Umbilical cord (tissue), 2 donors: ENCODE measurements around the gene OR4K17. TPM values are rescaled to one million over a fixed set of nuclear protein-coding genes. Genes with fewer than 3 reads are reported as not detected.
"Not testable (repeated sequence)": the region's sequence is repeated elsewhere in the genome, so short reads cannot be mapped to it uniquely, and the experiment has no call there.

ENCODE experiments used
- DNase-seq: peaks from one replicate; pipeline ENCODE4 v3.0.0-alpha.2; 2015; ENCODE audit warnings: low spot score
- total RNA-seq: library from RNA; depleted of rRNA; stranded (reverse); fragments of >200 nt; gene quantifications from one replicate; pipeline ENCODE4 v1.2.3, GENCODE V29; 2014; ENCODE audit warnings: low replicate concordance; ENCODE audit not compliant: insufficient read depth

OR4K17 gene, protein sequence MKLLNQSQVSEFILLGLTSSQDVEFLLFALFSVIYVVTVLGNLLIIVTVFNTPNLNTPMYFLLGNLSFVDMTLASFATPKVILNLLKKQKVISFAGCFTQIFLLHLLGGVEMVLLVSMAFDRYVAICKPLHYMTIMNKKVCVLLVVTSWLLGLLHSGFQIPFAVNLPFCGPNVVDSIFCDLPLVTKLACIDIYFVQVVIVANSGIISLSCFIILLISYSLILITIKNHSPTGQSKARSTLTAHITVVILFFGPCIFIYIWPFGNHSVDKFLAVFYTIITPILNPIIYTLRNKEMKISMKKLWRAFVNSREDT
- total RNA-seq: 5.1 TPM

DNA sequence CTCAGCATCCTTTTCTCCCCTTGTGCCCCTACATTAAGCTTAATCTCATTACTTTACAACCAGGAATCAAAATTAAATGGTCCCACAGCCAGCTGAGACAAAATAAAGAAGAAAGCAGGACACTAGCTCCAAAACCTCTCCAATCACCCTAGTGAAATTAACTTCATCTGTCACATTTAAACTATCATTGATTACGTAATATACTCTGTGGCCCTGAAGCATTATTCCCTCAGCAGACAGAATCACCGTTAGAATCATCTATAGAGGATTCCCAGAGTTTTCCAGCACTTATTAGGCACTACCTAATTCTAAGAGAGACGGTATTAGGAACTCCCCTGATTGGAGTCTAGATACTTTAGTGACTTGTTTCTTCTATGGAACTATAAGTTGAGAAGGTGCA lies at the start of gene OR4K17:
Gene OR4K17 (plus strand): TSS at position 302 of the 400 bp plus-strand sequence. CDS start 6,761 bp downstream, outside the sequence.
- DNase-seq: no peak

DNA sequence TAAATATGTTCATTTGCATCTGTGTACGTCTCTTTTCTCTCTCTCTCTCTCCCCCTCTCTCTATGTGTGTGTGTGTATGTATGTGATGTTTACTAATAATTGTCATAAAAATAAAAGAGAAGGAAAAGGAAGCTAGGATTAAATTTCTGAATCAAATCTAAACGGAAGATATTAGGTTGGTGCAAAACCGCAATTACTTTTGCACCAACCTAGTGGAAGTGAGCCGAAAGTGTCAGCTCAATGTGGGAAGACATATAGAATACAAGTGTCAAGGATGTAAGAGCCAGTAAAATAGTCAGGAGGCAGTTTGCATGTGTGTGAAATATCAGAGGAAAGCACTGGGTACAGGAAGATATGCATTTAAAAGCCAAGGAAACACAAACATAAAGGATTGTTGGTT lies 18.5 kb upstream of the OR4K17 start:
- no peak for DNase-seq

DNA sequence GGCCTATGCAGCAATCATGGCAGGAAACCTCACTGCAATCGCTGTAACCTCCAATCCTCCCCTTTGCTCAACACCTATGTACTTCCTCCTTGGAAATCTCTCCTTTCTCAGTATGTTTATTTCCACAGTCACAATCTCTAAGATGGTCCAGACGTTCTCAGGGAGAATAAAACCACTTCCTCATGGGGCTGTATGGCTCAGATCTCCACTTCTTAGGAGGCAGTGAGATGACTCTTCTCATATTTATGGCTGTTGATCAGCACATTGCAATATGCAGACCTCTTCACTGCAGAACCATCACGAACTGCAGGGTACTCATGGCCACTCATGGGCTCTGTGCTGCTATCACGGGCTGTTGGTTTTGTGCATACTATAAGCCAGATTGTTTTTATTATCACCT lies 17.1 kb upstream of the OR4K17 start:
- DNase-seq: no peak

DNA sequence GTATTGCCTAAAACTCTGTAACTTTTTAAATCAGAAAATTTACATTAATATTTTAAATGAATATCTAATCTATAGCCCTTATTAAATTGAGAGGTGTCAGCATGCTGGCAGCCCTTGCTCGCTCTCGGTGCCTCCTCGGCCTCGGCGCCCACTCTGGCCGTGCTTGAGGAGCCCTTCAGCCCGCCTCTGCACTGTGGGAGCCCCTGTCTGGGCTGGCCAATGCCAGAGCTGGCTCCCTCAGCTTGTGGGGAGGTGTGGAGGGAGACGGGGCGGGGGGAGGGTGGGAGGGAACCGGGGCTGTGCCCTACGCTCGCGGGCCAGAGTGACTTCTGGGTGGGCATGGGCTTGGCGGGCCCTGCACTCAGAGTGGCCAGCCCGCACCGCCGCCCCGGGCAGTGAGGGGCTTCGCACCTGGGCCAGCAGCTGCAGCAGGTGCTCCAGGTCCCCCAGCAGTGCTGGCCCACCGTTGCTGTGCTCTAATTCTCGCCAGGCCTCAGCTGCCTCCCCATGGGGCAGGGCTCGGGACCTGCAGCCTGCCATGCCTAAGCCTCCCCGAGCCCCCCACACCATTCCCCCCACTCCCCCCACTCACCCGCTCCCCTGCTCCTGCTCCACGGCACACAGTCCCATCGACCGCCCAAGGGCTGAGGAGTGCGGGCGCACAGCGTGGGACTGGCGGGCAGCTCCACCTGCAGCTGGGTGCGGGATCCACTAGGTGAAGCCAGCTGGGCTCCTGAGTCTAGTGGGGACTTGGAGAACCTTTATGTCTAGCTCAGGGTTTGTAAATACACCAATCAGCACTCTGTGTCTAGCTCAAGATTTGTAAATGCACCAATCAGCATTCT lies 11.4 kb upstream of the OR4K17 start:
- not testable (repeated sequence) for DNase-seq

DNA sequence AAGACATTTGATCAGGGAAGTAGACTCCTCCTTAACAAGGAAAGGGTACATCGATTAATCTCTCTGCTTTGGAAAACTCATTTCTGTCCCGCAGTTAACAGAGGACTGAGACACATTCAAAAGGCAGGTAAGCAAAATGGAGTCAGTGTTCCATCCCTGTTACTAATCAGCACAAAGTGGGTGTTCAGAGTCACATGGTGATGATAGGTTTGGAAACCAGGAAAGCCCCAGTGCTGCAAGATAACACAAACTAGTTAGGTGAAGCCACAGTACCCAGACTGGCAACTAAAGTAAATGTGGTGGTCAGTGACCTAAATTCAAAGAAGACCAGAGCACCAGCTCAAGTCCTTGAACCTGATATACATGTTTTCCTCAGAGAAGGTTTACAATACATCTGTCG lies 1.8 kb downstream of the OR4K17 start:
- no peak for DNase-seq

DNA sequence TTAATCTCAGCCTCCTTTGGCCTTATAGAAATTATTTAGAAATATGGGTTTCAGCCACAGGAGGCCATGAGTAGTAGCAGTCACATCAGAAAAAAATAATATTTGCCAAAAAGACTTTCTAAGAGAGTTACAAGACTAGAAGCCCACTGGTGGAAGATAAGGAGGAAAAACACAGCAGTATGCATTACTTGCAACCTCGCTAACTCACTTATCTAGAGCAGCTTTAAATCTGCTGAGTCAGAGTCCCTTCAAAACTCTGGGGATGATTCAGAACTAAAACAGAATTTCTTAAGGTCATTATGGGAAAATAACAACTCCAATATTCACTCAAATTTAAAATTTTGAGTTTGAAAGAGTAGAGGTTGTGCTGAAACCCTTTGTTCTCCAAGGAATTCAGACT lies 6.2 kb downstream of the OR4K17 start:
- no peak for DNase-seq

DNA sequence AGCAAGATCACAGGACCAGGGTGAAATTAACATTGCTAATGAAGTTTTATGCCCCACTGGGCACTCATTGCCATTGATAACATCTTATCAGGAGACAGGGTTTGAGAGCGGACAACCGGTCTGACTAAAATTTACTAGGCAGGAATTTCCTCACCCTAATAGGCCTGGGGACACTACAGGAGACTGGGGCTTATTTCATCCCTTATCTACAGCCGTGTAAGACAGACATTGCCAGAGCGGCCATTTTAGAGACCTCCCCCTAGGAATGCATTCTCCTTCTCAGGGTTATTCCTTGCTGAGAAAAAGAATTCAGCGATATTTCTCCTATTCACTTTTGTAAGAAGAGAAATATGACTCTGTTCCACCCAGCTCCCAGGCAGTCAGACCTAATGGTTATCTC lies 8.3 kb downstream of the OR4K17 start:
- DNase-seq: no peak

DNA sequence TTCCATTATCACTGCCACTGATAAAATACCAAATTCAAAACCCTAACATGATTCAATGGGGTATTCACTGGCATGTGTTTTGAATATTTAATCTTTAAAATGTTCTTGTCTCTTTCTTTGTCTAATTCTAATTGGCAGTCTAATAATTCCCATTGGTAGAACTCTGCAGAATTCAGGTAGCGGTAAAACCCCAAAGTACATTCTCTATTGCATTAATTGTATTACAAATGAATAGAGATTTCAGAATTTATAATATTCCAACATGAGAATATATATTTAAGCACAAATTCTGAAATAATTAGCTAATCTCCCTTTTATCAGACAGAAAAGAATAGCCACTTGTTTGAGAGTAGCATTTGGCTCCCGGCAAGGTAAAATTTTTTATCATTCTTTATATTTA lies 28.0 kb downstream of the OR4K17 start, which contains the start of gene OR4N5:
Gene OR4N5 (plus strand): TSS at position 301 of the 400 bp plus-strand sequence. CDS start 4,916 bp downstream, outside the sequence.
- no peak for DNase-seq

DNA sequence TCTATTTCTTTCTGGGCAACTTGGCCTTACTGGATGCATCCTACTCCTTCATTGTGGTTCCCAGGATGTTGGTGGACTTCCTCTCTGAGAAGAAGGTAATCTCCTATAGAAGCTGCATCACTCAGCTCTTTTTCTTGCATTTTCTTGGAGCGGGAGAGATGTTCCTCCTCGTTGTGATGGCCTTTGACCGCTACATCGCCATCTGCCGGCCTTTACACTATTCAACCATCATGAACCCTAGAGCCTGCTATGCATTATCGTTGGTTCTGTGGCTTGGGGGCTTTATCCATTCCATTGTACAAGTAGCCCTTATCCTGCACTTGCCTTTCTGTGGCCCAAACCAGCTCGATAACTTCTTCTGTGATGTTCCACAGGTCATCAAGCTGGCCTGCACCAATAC lies 33.4 kb downstream of the OR4K17 start:
- DNase-seq: no peak

DNA sequence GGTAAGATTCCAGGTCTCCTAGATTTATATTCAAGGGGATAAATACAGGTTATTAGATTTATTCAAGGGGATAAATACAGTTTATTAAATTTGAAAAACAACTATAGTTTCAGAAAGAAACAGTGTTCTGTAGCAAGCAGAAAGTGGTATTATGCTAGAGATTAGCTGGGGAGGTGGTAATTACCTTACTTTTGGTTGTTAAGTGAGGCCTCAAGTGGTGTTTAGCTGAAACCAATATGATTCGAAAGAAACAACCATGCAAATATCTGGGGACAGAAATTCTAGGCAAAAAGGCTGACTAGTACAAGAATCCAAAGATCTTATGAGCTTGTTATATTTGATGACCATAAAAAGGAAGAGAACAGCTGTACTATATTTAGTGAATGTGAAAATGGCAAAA lies 34.3 kb downstream of the OR4K17 start:
- DNase-seq: no peak

DNA sequence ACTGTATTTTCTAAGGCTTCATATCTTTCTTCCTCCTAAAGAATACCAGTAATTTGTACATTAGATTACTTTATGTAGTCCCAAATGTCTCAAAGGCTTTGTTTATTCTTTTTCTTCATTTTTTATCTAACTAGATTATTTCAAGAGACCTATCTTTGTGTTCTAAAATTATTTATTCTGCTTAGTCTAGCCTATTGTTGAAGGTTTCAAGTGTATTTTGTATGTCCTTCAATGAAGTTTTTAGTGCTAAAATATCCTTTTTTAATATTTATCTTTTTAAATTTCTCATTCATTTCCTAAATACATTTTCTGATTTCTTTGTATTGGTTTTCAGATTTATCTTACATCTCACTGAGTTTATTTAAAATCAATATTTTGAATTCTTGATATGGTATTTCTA lies 53.9 kb downstream of the OR4K17 start:
- DNase-seq: no peak

DNA sequence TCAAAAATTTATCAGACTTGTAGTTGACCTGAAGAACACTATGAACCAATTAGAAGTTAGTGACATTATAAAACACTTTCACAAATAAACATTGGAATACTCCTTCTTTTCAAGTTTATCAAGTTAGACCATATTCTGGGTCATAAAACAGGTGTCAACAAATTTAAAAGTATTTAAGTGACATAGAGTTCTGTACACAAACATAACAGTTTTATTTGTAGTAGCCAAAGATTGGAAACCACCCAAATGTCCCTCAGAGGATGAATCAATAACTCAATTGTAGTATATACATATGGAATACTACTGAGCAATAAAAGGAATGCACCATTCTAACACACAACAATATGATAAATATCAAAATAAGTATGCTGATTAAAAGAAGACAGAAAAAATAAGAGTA lies 56.6 kb downstream of the OR4K17 start:
- DNase-seq: no peak

DNA sequence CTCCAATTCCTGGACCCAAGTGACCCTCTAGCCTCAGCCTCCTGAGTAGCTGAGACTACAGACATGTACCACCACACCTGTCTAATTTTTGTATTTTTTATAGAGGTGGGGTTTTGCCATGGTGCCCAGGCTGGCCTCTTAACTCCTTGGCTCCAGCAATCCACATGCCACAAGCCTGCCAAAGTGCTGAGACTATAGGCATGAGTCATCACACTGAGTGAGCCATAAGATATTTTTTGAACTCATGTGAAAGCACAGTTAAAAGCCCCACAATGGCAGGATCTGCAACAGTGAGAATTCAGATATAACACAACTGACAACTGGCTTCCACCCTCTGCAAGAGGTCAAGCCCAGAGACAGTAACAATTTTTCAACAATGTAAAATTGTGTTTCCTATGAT lies 59.3 kb downstream of the OR4K17 start:
- DNase-seq: not testable (repeated sequence)

Other genes with a start within 250 kb of the OR4K17 start
- 6.3 TPM for gene OR4K2, start 235.6 kb upstream of the OR4K17 start, total RNA-seq
- gene OR4K5, start 190.1 kb upstream of the OR4K17 start, total RNA-seq: 5.8 TPM
- 2.2 TPM for gene OR4K1, start 179.8 kb upstream of the OR4K17 start, total RNA-seq
- 8.4 TPM for gene OR4K15, start 135.1 kb upstream of the OR4K17 start, total RNA-seq
- 1.4 TPM for gene OR4Q2, start 108.6 kb upstream of the OR4K17 start, total RNA-seq
- gene OR4K14, start 91.4 kb upstream of the OR4K17 start, total RNA-seq: 5.1 TPM
- gene OR4K13, start 74.7 kb upstream of the OR4K17 start, total RNA-seq: 3.4 TPM
- not detected for gene OR4L1, start 50.7 kb upstream of the OR4K17 start, total RNA-seq
- gene OR4N5, start 28.1 kb downstream of the OR4K17 start, total RNA-seq: 4.6 TPM
- gene OR11G2, start 80.2 kb downstream of the OR4K17 start, total RNA-seq: not detected
- gene OR11H6, start 113.0 kb downstream of the OR4K17 start, total RNA-seq: 1.2 TPM
- not detected for gene OR11H7, start 118.2 kb downstream of the OR4K17 start, total RNA-seq
- gene OR11H4, start 128.5 kb downstream of the OR4K17 start, total RNA-seq: 0.96 TPM
- 28.4 TPM for gene TTC5, start 195.2 kb downstream of the OR4K17 start, total RNA-seq
- gene CCNB1IP1, start 222.5 kb downstream of the OR4K17 start, total RNA-seq: 67.4 TPM
- gene PARP2, start 232.9 kb downstream of the OR4K17 start, total RNA-seq: 11.3 TPM